ENCODE data around the gene RNH1.

DNA sequence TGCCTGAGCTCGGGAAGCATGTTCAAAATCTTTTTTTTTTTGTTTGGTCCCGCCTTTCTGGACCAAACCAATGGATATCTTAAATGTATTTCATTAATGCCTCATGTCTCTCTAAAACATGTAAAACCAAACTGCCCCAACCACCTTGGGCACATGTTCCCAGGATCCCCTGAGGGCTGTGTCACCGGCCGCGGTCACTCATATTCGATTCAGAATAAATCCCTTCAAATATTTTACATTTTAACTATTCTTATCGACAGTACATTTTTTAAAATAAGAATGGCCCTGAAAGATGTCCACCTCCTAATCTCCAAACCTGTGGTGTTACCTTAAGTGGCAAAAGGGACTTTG, 2.1 kb downstream of the RNH1 start:
- TF ChIP-seq, protein P1, sequence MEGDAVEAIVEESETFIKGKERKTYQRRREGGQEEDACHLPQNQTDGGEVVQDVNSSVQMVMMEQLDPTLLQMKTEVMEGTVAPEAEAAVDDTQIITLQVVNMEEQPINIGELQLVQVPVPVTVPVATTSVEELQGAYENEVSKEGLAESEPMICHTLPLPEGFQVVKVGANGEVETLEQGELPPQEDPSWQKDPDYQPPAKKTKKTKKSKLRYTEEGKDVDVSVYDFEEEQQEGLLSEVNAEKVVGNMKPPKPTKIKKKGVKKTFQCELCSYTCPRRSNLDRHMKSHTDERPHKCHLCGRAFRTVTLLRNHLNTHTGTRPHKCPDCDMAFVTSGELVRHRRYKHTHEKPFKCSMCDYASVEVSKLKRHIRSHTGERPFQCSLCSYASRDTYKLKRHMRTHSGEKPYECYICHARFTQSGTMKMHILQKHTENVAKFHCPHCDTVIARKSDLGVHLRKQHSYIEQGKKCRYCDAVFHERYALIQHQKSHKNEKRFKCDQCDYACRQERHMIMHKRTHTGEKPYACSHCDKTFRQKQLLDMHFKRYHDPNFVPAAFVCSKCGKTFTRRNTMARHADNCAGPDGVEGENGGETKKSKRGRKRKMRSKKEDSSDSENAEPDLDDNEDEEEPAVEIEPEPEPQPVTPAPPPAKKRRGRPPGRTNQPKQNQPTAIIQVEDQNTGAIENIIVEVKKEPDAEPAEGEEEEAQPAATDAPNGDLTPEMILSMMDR (IDR thresholded peaks at IDR 0.05 in 4 of 5, conservative IDR thresholded peaks at IDR 0.05 in 1 of 5) = no peak
- no peak for TF ChIP-seq POLR2A (IDR thresholded peaks at IDR 0.05)
